ENCODE measurements around the gene ABI1. TPM values are rescaled to one million over a fixed set of nuclear protein-coding genes. Genes with fewer than 3 reads are reported as not detected.

The ABI1 gene
- total RNA-seq, 1 experiment from 2014 or later = 28.2 TPM

DNA sequence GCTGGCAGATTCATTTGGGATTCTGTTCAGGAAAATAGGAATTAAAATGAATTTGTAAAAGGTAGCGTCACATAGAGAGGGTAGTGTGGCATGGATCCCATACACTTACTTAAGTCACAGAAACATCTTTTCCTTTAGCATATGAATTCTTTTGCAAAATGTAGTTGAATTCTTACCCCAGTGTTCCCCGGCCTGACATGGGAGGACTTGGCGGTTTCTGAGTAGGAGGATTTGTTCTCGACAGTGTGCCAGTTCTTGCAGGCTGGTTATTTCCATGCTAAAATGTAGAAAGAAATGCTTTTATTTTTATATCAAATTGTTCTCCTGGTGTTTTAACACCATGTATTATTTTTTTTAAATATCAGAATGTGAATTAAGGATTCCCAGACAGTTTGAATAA, 90.7 kb downstream of the ABI1 start:
- DNase-seq (ENCODE audit: low spot score) = no peak

DNA sequence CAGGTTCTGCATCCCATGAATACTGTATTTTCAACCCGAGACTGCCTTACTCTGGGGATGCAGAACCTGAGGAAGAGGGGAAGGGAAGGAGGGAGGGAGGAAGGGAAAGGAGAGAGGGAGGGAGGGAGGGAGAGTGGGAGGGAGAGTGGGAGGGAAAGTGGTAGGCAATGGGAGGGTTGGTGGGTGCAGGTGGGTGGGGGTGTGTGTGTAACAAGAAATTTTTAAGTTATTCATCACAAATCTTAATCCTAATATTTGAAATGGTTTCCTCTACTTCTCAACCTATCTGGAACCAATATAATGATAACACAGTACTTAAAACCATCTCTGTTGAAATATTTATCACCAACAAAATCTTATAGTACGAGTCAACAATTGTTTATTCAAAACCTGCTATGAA, 95.2 kb downstream of the ABI1 start:
- DNase-seq (ENCODE audit: low spot score) = no peak

DNA sequence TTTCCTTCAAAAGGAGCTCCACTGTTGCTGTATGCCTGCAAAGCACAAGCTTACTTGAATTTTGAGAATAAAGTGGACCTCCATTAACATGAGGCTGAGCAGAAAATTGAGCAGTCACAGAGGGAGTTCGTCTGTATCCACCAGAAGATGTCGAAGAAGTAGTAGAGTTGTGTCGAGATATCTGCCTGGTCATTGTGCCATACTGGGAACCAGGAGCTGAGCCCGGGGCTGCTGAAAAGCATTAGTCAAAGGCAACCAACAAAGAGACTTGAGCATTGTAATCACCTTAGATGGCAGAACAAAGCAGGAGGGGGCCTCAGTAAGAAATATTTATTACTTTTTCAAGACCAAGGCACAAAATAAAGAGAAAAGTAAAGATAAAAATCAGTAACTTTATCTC, 101.8 kb downstream of the ABI1 start:
- no peak for DNase-seq (ENCODE audit: low spot score)

DNA sequence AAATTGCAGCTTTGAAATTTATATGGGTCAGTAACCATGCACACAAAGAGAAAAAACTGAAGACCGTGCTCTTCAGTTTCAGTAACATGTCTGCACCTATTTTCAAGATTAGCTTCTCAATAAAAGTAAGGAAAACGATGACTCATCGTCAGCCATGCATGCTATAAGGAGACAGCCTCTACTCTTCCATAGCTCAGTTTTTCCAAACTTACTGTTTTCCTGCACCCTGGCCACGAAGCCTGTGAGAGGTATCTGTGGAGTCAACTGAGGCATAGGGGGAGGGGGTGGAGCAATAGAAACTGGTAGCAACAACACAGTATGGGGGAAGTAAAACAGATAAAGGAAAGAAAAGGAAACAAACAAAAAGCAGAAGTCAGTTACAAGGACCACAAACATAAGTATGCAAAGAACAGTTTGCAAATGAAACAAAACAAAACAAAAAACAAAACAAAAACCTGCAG, 105.3 kb downstream of the ABI1 start:
- DNase-seq (ENCODE audit: low spot score) = peak; percentile 27

DNA sequence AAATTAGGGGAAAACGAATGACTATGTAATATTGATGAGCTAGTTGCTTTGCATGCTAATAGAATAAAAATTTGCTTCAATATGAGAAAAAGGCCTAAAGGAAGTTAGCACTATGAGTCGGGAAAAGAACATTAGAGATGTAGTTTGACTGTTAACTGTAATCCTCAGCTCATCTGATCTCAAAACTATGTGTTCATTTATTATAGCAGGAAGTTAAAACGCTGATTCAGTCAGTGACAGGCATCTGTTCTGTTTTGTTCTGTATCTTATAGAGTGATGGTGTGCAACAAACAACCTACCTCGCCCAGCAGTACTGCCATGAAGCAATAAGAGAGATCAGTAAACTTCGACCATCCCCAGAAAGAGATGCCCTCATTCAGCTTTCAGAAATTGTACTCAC, 114.7 kb downstream of the ABI1 start:
- DNase-seq (ENCODE audit: low spot score) = no peak

DNA sequence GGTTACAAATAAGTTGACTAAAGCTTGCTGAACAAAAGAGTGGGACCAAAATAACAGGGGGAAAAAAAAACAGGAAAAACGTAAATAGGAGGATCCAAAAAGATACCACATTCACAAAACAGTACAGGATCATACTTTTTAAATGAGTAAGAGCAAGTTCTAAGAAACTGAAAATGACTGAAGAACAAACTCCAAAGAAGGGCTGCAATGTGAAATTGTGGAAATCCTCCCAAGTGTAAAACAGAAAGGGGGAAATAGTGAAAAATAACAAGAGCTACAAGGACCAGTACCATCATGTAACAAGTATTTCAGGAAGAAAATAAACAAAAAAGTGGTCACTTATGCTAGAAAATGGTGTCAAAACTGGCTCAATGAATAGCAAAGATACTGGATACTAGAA, 116.9 kb downstream of the ABI1 start:
- DNase-seq (ENCODE audit: low spot score) = no peak

DNA sequence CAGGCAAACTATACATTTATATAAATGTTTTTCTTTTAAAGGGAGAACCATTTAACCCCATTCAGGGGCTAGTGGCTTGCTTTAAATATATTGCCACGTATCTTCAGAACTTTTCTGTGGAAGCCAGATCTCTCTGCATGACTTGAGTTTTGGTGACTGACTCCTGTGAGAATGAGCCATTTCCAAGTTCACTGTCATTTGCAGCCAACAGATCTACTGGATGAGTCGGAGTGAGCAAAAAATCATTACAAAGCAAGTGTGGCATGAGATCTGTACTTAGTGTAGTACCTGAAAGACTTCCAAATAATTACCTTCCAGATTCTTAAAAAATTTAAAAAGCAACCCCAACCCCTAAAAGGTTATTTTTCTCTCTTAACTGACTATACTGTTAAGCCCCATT, 117.7 kb downstream of the ABI1 start:
- DNase-seq (ENCODE audit: low spot score) = no peak

DNA sequence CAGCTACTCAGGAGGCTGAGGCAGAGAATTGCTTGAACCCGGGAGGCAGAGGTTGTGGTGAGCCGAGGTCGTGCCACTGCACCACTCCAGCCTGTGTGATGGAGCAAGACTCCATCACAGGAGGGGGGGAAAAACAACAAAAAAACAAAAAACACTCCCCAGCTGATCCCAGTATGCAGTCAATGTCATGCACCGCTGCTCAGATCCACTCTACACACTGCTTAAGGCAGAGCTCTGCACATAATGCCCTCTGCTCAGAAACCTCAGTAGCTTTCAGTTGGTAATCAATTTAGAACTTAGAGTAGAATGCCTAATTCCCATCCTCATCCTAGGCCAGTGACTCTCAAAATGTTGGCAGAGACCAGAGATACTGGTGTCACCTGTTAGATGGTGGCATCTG, 119.4 kb downstream of the ABI1 start:
- DNase-seq (ENCODE audit: low spot score) = no peak

DNA sequence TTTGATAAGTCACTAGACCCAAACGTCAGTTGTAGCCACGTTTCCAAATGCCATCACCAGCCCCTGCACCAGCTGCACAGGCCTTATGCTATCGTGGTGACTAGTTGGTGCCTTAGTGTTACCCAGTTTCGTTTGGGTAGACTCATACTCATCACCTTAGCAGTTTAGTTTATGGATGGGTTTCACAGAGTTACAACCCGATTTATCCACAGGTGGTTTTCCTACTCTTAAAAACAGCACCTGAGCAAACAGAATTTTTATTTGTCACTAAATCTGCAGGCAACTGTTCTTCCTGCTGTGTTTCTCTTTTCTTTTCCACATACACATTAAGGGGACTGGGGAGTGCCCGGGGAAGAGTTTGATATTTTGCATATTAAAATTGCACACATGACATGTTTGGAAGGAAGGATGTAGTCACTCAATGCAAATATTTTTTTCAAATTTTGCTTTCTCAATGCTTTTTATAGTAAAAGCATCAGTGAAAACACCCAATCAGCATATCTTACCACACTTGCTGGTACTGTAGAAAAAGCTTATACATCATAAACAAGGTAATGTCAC, 121.6 kb downstream of the ABI1 start:
- DNase-seq (ENCODE audit: low spot score) = no peak

DNA sequence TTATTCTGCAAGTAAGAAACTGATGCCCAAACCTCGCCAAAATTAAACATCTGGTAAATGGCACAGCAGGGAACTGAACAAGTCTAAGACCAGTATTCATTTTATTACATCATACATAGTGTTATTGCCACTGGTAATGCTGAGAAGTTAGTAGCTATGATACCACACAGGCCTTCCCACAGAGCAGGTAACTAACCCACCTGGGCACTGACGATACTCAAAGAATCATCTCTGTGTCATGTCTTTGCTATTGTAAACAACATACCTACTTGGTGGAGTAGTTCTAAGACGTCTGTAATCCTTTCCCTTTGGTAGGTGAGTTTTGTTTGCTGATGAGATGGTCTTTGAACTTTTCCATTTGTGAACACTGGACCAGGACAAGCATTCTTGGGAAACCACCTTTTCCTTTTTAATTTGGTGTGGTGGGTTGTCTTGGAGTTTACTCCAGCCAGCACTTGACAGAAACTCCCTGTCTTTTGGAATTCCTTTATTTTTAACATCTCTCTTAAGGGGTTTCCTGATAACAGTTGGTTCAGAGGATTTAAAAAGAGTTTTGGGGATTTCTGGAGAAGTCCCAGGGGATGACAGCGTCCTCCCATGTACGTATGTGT, 122.4 kb downstream of the ABI1 start:
- DNase-seq (ENCODE audit: low spot score) = no peak

DNA sequence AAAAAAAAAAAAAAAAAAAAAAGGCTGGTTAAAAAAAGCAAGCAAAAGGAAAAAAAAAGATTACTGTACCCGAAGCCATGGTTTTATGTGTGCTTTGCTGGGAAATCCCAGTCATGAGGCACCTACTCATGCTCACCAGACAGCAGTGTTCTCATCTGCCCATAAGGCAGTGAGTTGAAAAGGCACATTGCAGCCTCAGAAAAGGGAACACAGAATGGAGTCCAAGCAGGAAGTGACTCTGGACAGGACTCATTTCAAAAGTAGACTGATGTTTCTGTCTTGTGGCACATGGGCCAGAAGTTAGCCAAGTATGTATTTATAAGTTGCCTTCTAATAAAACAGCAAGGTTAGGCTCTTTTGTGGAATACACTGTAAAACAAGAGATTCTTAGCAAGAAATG, 123.0 kb downstream of the ABI1 start:
- no peak for DNase-seq (ENCODE audit: low spot score)

DNA sequence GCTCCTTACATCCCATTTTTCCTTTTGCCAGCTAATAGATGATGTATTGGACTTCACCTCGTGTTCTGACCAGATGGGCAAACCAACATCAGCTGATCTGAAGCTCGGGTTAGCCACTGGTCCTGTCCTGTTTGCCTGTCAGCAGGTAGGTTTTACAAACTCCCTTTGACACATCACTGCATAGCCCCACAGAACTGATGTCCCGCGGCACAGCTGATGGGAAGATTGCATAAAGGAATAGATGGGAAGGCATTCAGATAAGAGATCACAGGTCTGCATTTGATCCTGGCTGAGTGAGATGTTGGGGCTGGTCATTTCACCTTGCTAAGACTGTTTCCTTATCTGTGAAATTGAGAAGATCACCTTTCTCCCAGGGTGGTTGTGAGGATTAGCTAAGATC, 125.3 kb downstream of the ABI1 start:
- DNase-seq (ENCODE audit: low spot score) = no peak

DNA sequence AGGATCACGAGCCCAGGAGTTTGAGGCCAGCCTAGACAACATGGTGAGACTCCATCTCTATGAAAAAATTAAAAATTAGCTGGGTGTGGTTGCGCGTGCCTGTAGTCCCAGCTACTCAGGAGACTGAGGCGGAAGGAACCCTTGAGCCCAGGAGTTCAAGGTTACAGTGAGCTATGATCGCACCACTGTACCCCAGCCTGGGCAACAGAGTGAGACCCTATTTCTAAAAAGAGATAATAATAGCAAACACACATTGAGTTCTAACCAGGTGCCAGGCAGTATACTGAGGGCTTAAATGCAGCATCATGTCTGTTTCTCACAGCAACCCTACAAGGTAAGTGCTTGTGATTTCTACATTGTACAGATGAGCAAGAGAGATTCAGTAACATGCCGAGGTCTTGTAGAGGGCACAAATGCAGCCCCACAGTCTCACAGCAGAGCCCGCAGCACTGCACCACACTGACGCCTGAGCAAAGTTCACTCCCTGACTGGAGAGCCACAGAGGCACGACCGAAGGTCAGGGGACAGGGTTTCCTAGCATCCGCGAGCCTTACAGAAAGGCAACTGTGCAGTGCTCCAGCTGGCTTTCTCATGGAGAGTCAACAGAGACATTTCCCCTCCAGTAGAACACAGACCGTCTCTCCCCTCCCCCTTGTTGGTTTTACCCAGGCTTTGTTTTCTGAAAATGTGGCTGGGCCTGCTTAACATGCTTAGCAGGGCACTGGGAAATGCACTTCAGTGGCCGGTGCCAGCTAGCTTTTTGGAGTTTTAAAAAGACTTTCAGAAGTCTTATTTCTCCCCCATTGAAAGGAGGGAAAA, 126.8 kb downstream of the ABI1 start:
- no peak for DNase-seq (ENCODE audit: low spot score)

DNA sequence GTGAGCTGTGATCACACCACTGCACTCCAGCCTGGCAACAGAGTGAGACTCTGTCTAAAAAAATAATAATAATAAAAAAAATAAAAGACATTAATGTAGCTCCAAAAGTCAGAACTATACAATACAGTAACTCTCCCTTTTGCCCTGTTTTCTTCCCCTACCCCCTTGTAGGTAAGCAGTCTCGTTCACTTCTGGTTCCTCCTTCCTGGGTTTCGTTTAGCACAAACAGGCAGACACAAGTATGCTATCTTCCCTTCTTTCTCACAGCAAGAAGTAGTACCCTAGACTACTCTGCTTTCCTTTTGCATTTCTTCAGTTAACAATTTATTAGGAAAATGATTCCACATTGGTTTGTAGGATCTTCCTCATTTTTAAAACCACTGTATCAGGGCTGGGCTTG, 130.2 kb downstream of the ABI1 start:
- no peak for DNase-seq (ENCODE audit: low spot score)

DNA sequence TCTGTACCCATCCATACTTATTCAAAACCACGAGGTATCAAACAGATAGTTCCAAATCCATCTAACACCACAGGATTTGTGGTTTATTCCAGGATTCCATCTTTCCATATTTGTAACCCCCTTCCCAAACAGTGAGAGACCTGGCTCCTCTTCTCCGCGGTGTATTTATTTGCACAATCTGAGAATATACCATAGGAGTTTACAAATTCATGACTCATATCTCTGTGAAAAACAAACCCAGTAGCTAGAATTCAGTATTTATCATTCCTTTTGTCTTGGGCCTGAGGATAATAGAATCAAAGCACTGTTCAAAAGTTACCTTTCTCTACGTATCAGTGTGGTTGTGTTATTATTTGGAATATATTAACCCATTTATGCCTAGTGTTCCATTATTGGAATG, 131.4 kb downstream of the ABI1 start:
- no peak for DNase-seq (ENCODE audit: low spot score)

DNA sequence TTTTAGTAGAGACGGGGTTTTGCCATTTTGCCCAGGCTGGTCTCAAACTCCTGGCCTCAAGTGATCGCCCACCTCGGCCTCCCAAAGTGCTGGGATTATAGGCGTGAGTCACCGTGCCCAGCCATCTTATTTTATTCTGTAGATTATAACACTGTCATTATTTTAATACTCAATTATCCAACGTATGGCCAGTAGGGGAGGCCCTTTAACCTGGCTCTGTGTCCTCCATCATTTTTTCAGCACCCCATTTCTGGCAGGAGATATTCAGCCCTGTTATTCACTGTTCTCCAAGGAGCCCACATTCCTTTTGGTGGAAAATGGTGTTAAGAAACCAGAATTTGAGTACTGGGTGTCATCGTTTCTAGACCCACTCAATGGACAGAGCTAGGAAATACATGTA, 131.8 kb downstream of the ABI1 start:
- DNase-seq (ENCODE audit: low spot score) = no peak

DNA sequence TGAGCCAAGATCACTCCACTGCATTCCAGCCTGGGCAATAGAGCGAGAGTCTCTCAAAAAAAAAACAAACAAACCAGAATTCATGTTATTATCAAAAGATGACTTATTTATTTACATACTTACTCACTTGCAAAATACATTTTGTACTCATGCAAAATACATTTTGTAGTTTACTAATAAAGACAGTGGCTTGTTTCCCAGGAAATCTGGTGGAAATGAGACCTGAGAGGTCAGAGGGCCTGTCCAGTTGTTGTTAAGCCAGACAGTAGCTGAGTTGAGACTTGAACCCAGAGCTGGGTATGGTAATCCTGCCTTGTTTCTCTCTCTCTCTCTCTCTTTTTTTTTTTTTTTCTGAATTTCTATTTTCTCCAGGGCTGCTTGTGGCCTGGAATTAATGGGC, 133.8 kb downstream of the ABI1 start:
- no peak for DNase-seq (ENCODE audit: low spot score)

DNA sequence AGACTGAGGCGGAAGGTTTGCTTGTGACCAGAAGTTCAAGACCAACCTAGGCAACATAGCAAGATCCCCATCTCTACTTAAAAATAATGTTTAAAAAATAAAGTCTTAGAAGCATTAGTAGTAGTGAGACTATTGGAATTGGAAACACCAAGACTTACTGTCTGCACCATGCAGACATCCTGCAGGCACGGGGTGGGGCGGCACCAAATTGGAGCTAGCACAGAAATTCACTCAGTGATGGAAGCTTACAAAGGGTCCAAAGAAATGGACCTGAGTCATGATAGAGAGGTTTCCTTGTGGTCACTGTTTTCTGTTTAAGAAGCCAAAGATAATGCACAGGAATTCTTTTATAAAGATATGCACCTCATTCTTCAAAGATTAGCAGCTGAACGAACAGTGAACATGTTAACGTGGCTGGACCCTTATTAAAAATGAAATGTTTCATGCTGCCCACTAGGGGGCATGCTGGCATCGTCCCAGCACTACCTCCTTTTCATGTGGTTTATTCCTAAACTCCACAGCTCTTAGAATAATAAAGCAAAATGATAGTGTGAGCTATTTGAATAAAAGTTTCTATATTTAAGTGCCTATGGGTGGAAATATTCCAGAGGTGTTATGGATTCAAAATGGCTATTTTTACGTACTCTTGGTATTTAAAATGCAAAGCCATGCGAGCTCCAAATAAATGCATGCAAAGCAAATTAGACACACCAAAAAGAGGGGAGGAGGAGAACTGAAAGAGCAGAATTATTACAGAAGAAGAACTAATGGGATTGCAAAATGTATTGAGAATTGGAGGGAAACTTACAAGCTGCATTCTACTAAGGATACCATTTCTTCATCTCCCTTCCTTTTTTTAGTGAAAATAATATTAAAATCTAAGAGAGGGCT, 134.7 kb downstream of the ABI1 start:
- DNase-seq (ENCODE audit: low spot score) = peak; percentile 39

DNA sequence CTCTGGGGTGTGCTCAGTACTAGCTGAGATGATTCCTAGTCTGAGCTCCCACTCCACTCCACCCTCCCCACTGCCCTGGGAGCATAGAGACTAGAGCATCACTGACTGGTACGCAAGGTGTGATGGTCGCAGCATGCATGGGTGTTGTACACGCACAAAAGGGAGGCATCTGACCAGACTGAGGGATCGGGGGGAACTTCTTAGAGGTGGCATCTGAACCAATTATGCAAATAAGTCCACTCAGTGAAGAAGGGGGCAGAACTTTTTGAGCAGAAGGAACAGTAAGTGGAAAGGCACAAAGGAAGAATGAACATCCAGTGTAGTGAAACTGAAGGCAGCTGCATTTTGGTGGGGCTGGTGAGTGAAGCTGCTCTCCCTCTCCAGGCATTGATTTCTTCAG, 137.7 kb downstream of the ABI1 start:
- no peak for DNase-seq (ENCODE audit: low spot score)

DNA sequence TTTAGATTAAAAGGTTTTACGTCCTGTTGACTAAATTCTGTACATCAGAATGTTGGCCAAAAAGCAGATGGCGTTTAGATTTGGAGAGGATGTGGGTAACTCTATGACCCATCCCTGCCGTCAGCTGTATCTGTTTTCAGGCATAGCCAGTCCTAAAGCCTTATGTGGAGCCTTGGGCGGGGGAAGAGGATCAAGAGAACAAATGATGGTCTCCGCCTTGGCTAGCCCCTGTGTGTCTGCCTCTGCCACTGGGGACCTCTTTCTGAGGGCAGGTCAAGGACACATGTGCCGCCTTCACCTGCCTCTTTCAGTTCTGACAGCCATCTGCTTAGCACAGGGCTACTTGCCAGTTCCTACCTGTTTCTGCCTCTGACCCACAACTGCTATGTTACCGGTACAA, 139.2 kb downstream of the ABI1 start:
- no peak for DNase-seq (ENCODE audit: low spot score)

DNA sequence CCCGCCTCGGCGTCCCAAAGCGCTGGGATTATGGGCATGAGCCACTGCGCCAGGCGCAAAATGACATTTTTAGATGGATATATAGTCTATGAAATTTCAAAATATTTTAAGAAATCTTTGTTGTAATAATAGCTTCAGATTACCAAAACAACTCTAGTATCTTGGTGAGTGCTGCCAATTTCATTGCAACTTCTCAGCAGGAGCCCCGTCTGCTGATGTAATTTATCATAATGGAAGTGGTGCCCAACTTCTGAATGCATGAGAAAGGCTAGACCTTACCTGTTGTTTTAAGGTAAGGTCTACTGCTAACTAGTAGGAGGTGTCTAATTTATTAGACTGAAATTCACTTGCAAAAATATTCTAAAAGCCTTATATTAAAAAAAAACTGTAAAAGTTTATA, 143.3 kb downstream of the ABI1 start:
- DNase-seq (ENCODE audit: low spot score) = no peak

DNA sequence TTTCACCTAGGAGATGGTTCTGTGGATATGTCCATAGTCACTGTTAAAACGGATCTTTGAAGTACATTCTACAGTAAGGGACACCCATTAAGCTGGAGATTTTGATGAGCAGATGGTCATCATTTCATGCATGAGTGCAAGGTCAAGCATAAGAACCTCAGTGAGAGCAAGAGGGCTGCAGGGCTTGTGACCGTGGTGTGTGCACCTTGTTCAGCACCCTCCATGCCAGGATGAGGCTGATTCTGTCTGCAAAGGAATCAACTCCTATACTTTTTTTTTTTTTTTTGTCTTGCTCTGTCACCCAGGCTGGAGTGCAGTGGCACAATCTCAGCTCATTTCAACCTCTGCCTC, 145.6 kb downstream of the ABI1 start:
- no peak for DNase-seq (ENCODE audit: low spot score)

All from H4 (cell line).